DMS 273 treated with DMSO at 0.1 percent for 48 hours (cell line): ENCODE data around the gene HMGXB3.
"Not testable (repeated sequence)": the region's sequence is repeated elsewhere in the genome, so short reads cannot be mapped to it uniquely, and the experiment has no call there.

Experiments
- DNase-seq: peaks from one replicate; lab custom pipeline; 2025; lab: John Stamatoyannopoulos, UW

The HMGXB3 gene

GRCh38 chr5:150022158-150022531 lies 21.6 kb downstream of the HMGXB3 start:
- DNase-seq, result no peak

GRCh38 chr5:150022681-150023080 lies 22.1 kb downstream of the HMGXB3 start:
- no peak for DNase-seq

- DNase-seq, result no peak
These were observed 22.6 kb downstream of the HMGXB3 start for GRCh38 chr5:150023136-150023535.

GRCh38 chr5:150024346-150024984 lies 23.9 kb downstream of the HMGXB3 start:
- no peak for DNase-seq

GRCh38 chr5:150026682-150027172 lies 26.2 kb downstream of the HMGXB3 start:
- no peak for DNase-seq

- DNase-seq, result not testable (repeated sequence)
These were observed 27.5 kb downstream of the HMGXB3 start for GRCh38 chr5:150028047-150028446.

- DNase-seq, result no peak
These were observed 32.8 kb downstream of the HMGXB3 start for GRCh38 chr5:150033334-150033733.

GRCh38 chr5:150034662-150035061 lies 34.1 kb downstream of the HMGXB3 start:
- DNase-seq, result no peak

- DNase-seq, result no peak
These were observed 34.8 kb downstream of the HMGXB3 start for GRCh38 chr5:150035139-150035895.

- DNase-seq, result no peak
These were observed 36.0 kb downstream of the HMGXB3 start for GRCh38 chr5:150036513-150036912.

- no peak for DNase-seq
These were observed 38.0 kb downstream of the HMGXB3 start for GRCh38 chr5:150038547-150038946.

GRCh38 chr5:150042459-150042858 lies 41.9 kb downstream of the HMGXB3 start:
- no peak for DNase-seq

GRCh38 chr5:150043657-150044328 lies 43.3 kb downstream of the HMGXB3 start:
- no peak for DNase-seq

- DNase-seq, result no peak
These were observed 43.8 kb downstream of the HMGXB3 start for GRCh38 chr5:150044329-150044681.

GRCh38 chr5:150044712-150045111 lies 44.2 kb downstream of the HMGXB3 start:
- no peak for DNase-seq

- DNase-seq, result no peak
These were observed 45.0 kb downstream of the HMGXB3 start for GRCh38 chr5:150045549-150045948.

- DNase-seq, result no peak
These were observed 45.5 kb downstream of the HMGXB3 start for GRCh38 chr5:150046031-150046430.

- DNase-seq, result not testable (repeated sequence)
These were observed 49.8 kb downstream of the HMGXB3 start for GRCh38 chr5:150050172-150050811.

- DNase-seq, result no peak
These were observed 51.2 kb downstream of the HMGXB3 start for GRCh38 chr5:150051657-150052195.

- DNase-seq, result no peak
These were observed 51.9 kb downstream of the HMGXB3 start for GRCh38 chr5:150052226-150052955.

GRCh38 chr5:150052956-150053712 lies 52.6 kb downstream of the HMGXB3 start:
- no peak for DNase-seq
